Naive thymus-derived CD4-positive, alpha-beta T cell (primary cell): ENCODE data around the gene BET1. TPM values are rescaled to one million over a fixed set of nuclear protein-coding genes. Genes with fewer than 3 reads are reported as not detected.

ENCODE experiments used
- ATAC-seq: fragments of 150-1000 bp; cut with Tn5 transposase; 2 replicates; pipeline ENCODE4 v1.10.0; 2021; ENCODE audit warnings: mild to moderate bottlenecking, moderate library complexity
- CTCF ChIA-PET: fragments of 350-600 bp; sonication (Branson Sonifier 250); formaldehyde crosslinking; loops from one replicate; lab custom pipeline; 2021; ENCODE audit warnings: antibody characterized with exemption; lab: Charles Lee
- POLR2A ChIA-PET: fragments of 350-600 bp; sonication (Branson Sonifier 250); formaldehyde crosslinking; loops from one replicate; lab custom pipeline; 2021; ENCODE audit warnings: antibody characterized with exemption, inconsistent platforms; lab: Charles Lee
- DNase-seq, 9 donors: peaks; one replicate each; pipeline versions ENCODE4 v3.0.0 to v3.0.0-alpha.2; 2020 to 2022; ENCODE audit warnings: mixed read lengths in 1 of 9
- H3K27ac ChIP-seq: one replicate; pipeline ENCODE4 v1.7.0; 2013; ENCODE audit warnings: mild to moderate bottlenecking, low read depth, low read length, moderate library complexity
- H3K27me3 ChIP-seq, 2 donors: one replicate each; pipeline ENCODE4 v1.7.0; 2013; ENCODE audit warnings: low read length in 2 of 2, mild to moderate bottlenecking in 2 of 2, moderate library complexity in 2 of 2; ENCODE audit not compliant: control insufficient read depth in 2 of 2, insufficient read depth in 2 of 2
- H3K36me3 ChIP-seq, 3 experiments: 1 replicate in 2 of 3; 2 replicates in 1 of 3; pipeline ENCODE4 v1.7.0; 2013; ENCODE audit warnings: low read length in 3 of 3, mild to moderate bottlenecking in 3 of 3, moderate library complexity in 1 of 3; ENCODE audit not compliant: insufficient read depth in 3 of 3, control insufficient read depth in 2 of 3
- H3K4me1 ChIP-seq, 2 donors: one replicate each; pipeline ENCODE4 v1.7.0; 2013; ENCODE audit warnings: low read length in 2 of 2, mild to moderate bottlenecking in 2 of 2, moderate library complexity in 1 of 2; ENCODE audit not compliant: control insufficient read depth in 2 of 2, insufficient read depth in 2 of 2
- H3K4me3 ChIP-seq: 2 replicates; pipeline ENCODE4 v1.7.0; 2013; ENCODE audit warnings: mild to moderate bottlenecking, low read length
- H3K9me3 ChIP-seq, 3 experiments: 1 replicate in 2 of 3; 2 replicates in 1 of 3; pipeline ENCODE4 v1.7.0; 2013; ENCODE audit warnings: low read length in 3 of 3; ENCODE audit not compliant: control insufficient read depth in 2 of 3
- H3K27ac Mint-ChIP-seq, 9 donors: one replicate each; pipeline ENCODE4 v1.8.0; 2020 to 2022; ENCODE audit warnings: mixed read lengths in 9 of 9, mild to moderate bottlenecking in 8 of 9, moderate library complexity in 5 of 9, inconsistent platforms in 2 of 9
- H3K27me3 Mint-ChIP-seq, 5 donors: one replicate each; pipeline ENCODE4 v1.8.0; 2021 to 2022; ENCODE audit warnings: mixed read lengths in 5 of 5, mild to moderate bottlenecking in 1 of 5
- H3K36me3 Mint-ChIP-seq, 5 donors: one replicate each; pipeline ENCODE4 v1.8.0; 2020 to 2022; ENCODE audit warnings: mixed read lengths in 5 of 5, mild to moderate bottlenecking in 3 of 5, inconsistent platforms in 1 of 5
- H3K4me1 Mint-ChIP-seq, 7 donors: one replicate each; pipeline ENCODE4 v1.8.0; 2020 to 2022; ENCODE audit warnings: mixed read lengths in 7 of 7, mild to moderate bottlenecking in 3 of 7, inconsistent platforms in 1 of 7
- H3K4me3 Mint-ChIP-seq, 10 donors: one replicate each; pipeline ENCODE4 v1.8.0; 2020 to 2022; ENCODE audit warnings: mild to moderate bottlenecking in 10 of 10, mixed read lengths in 10 of 10, moderate library complexity in 6 of 10, inconsistent platforms in 2 of 10
- H3K9me3 Mint-ChIP-seq, 11 donors: one replicate each; pipeline ENCODE4 v1.8.0; 2020 to 2022; ENCODE audit warnings: mixed read lengths in 11 of 11, mild to moderate bottlenecking in 4 of 11, inconsistent platforms in 1 of 11, moderate library complexity in 1 of 11
- intact Hi-C, 2 donors: fragments of 100-400 bp; cut with micrococcal nuclease; formaldehyde crosslinking; loops; one replicate each; pipeline ENCODE4 v1.15.1; 2023
- polyA plus RNA-seq, 2 donors: library from polyadenylated mRNA; unstranded; fragments of 300-500 nt; fragmentation: Illumina TruSeq; gene quantifications; one replicate each; pipeline ENCODE4 v1.2.3, GENCODE V29; 2021
- total RNA-seq, 6 experiments: library from RNA in 5 of 6; stranded (reverse) in 5 of 6; gene quantifications; 1 replicate in 5 of 6; 2 replicates in 1 of 6; pipeline ENCODE4 v1.2.3 and lab custom pipeline; 2021 to 2026

BET1 gene
- total and polyA plus RNA-seq, 7 experiments from 2014 or later, result 9.9 to 37.6 (median 13.9) TPM

DNA sequence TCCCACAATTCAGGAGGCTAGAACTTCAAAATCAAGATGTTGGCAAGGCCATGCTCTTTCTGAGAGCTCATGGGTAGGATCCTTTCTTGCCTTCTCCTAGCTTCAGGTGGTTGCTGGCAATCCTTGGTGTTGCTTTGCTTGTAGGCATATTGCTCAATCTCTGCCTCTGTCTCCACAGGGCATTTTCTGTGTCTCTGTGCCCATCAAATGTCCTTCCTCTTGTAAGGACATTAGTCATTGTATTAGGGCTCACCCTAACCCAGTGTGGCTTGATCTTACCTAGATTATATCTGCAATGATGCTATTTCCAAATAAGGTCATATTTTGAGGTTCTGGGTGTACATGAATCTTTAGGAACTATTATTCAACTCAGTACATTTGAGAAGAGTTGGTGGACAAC is 20.1 kb downstream of the BET1 start:
- POLR2A ChIA-PET, result no interaction called here
- H3K4me3 Mint-ChIP-seq, result no peak overlapping the region
- ATAC-seq (no peak), DNase-seq (no peak)
- H3K4me1 Mint-ChIP-seq, result no peaks in the 10 kb centered on the region
- Histone ChIP-seq H3K4me1 (no peaks in the 10 kb centered on the region), H3K36me3 (no peaks in the 10 kb centered on the region), H3K9me3 (no peaks in the 10 kb centered on the region), H3K27me3 (no peaks in the 10 kb centered on the region), H3K27ac (no peak overlapping the region), H3K4me3 (no peak overlapping the region)
- peaks cover 0 to 11% (median 0%) of the 10 kb centered on the region in 5 donors for H3K36me3 Mint-ChIP-seq
- H3K27me3 Mint-ChIP-seq, result no peaks in the 10 kb centered on the region
- H3K9me3 Mint-ChIP-seq, result no peaks in the 10 kb centered on the region
- intact Hi-C loops, result no loop called here
- no peak overlapping the region for H3K27ac Mint-ChIP-seq
- CTCF ChIA-PET, result no interaction called here

DNA sequence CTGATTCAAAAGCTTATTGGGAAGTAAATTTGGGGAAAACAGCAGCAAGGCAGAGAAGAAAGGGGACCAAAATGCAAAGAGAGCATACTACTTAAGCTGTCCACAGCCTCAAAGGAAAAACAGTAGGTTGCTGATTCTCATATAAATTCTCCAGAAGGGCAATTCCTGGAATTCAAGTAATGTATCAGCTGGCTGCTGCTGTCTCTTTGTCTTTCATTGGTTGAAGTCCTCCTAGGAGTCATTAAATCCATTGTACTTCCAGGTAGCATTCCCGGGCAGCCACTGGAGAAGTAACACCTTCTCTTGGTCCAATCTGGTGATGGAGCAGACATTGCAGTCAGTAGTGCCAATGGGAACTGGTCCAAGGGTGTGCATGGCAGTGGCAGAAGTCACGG is 22.7 kb downstream of the BET1 start:
- DNase-seq, result no peak
- ChIA-PET CTCF (no interaction called here), POLR2A (no interaction called here)
- intact Hi-C loops, result no loop called here
- H3K27me3 Mint-ChIP-seq, result peaks cover 0 to 4% (median 0%) of the 10 kb centered on the region in 5 donors
- Histone ChIP-seq H3K4me3 (no peak overlapping the region), H3K36me3 (no peaks in the 10 kb centered on the region), H3K4me1 (no peaks in the 10 kb centered on the region), H3K27ac (no peak overlapping the region), H3K27me3 (no peaks in the 10 kb centered on the region), H3K9me3 (no peaks in the 10 kb centered on the region)
- H3K4me3 Mint-ChIP-seq, result no peak overlapping the region
- H3K9me3 Mint-ChIP-seq, result no peaks in the 10 kb centered on the region
- no peak overlapping the region for H3K27ac Mint-ChIP-seq
- H3K4me1 Mint-ChIP-seq, result no peaks in the 10 kb centered on the region
- peaks cover 0 to 8% (median 0%) of the 10 kb centered on the region in 5 donors for H3K36me3 Mint-ChIP-seq
- ATAC-seq, result no peak

DNA sequence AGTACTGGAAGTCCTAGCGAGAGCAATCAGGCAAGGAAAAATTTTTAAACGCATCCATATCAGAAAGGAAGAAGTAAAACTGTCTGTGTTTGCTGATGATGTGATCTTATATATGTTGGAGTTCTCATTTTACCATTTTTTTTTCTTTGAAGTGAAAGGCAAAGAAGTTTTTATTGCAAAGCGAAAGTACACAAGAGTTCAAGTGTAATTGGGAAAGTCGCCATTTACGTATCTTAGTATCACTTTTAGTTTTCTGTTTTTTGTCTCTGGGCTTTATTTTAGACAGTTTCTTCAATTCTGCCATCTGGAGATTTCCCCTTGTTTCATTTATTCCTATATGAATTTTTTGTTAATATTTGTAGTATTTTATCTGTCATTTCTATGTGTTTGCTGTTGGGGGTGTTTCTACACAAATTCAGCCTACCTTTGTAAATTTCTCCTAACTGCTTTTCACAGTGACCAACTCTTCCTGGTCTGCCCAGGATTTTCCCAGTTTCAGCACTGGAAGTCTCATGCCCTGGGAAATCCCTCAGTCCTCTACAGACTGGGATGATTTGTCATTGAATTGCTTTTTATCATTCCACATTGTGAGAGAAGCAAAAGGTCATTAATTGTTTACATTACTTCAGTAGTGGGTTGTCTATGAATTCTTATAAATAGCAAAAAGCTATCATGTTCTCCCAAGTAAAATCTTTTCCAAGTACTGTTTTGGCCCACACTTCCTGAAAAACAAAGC is 23.2 kb downstream of the BET1 start:
- CTCF ChIA-PET, result no interaction called here
- Histone ChIP-seq H3K27me3 (no peaks in the 10 kb centered on the region), H3K9me3 (no peaks in the 10 kb centered on the region), H3K4me1 (no peaks in the 10 kb centered on the region), H3K4me3 (no peak overlapping the region), H3K27ac (no peak overlapping the region), H3K36me3 (no peaks in the 10 kb centered on the region)
- Mint-ChIP-seq H3K9me3 (no peaks in the 10 kb centered on the region), H3K36me3 (peaks cover 0 to 8% (median 0%) of the 10 kb centered on the region in 5 donors), H3K4me3 (no peak overlapping the region), H3K4me1 (no peaks in the 10 kb centered on the region), H3K27ac (no peak overlapping the region), H3K27me3 (peaks cover 0 to 4% (median 0%) of the 10 kb centered on the region in 5 donors)
- intact Hi-C loops, result no loop called here
- DNase-seq (no peak), ATAC-seq (no peak)
- POLR2A ChIA-PET, result no interaction called here

DNA sequence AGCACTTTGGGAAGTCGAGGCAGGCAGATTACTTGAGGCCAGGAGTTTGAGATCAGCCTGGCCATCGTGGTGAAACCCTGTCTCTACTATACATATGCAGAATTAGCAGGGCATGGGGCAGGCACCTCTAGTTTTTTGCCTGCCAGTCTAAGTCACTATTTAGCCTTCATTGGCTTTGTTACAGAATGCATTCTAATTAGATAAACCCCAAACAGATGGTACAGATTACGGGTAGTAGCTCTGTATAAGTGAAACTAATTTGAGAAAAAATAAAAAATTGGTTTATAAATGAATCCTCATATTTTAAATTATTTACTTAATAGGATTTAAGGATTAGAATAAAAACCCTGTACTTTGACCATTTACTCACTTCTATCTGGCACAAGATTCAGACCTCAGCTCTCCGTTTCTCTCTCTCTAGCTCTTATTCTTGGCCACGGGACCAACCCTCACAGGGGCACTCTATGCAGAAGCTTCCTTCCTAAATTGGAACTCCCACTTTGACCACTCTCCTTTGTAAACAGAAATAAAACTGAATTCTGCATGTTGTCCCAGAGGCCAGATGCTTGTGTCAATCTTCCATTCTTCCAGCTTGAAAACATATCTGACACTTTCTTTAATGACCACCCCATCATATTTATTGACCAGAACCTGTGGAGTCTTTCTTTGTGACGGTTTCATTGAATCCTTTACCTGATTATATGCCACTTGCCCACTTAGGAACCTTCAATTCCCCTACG is 26.8 kb downstream of the BET1 start:
- Mint-ChIP-seq H3K4me1 (no peaks in the 10 kb centered on the region), H3K27me3 (peaks cover 0 to 4% (median 0%) of the 10 kb centered on the region in 5 donors), H3K9me3 (no peaks in the 10 kb centered on the region), H3K4me3 (no peak overlapping the region), H3K27ac (no peak overlapping the region), H3K36me3 (peaks cover 0 to 21% (median 3%) of the 10 kb centered on the region in 5 donors)
- Histone ChIP-seq H3K27ac (no peak overlapping the region), H3K9me3 (no peaks in the 10 kb centered on the region), H3K36me3 (no peaks in the 10 kb centered on the region), H3K4me3 (no peak overlapping the region), H3K4me1 (no peaks in the 10 kb centered on the region), H3K27me3 (no peaks in the 10 kb centered on the region)
- ChIA-PET POLR2A (no interaction called here), CTCF (no interaction called here)
- DNase-seq, result no peak
- intact Hi-C loops, result no loop called here
- ATAC-seq, result no peak

DNA sequence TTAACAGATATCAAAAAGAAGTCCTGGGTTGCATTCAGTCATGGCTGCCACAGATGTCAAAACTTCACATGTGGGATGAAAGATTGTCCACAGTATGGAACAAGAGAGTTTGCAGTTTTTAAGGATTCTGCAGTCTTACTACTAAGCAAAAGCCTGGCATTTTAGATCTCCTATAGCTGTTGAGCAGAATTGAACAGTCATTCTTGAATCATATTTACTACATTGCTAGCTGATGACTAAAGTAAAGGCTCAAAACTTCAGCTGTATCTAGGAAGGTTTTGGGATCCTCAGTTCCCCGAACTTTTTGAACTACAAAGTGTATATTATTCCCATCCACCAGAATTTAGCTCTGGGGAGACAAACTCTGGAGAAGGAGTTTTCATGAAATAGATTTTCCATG is 31.0 kb downstream of the BET1 start:
- no peaks in the 10 kb centered on the region for H3K4me1 ChIP-seq
- peaks cover 0 to 16% (median 3%) of the 10 kb centered on the region in 5 donors for H3K36me3 Mint-ChIP-seq
- no peaks in the 10 kb centered on the region for H3K9me3 ChIP-seq
- intact Hi-C loops, result no loop called here
- H3K4me3 Mint-ChIP-seq, result no peak overlapping the region
- ChIA-PET CTCF (no interaction called here), POLR2A (no interaction called here)
- no peaks in the 10 kb centered on the region for H3K36me3 ChIP-seq
- ATAC-seq, result no peak
- H3K27ac Mint-ChIP-seq, result no peak overlapping the region
- no peaks in the 10 kb centered on the region for H3K9me3 Mint-ChIP-seq
- peaks cover 0 to under 1% (median 0%) of the 10 kb centered on the region in 5 donors for H3K27me3 Mint-ChIP-seq
- no peaks in the 10 kb centered on the region for H3K4me1 Mint-ChIP-seq
- DNase-seq, result no peak
- no peak overlapping the region for H3K4me3 ChIP-seq
- no peak overlapping the region for H3K27ac ChIP-seq
- H3K27me3 ChIP-seq, result no peaks in the 10 kb centered on the region

DNA sequence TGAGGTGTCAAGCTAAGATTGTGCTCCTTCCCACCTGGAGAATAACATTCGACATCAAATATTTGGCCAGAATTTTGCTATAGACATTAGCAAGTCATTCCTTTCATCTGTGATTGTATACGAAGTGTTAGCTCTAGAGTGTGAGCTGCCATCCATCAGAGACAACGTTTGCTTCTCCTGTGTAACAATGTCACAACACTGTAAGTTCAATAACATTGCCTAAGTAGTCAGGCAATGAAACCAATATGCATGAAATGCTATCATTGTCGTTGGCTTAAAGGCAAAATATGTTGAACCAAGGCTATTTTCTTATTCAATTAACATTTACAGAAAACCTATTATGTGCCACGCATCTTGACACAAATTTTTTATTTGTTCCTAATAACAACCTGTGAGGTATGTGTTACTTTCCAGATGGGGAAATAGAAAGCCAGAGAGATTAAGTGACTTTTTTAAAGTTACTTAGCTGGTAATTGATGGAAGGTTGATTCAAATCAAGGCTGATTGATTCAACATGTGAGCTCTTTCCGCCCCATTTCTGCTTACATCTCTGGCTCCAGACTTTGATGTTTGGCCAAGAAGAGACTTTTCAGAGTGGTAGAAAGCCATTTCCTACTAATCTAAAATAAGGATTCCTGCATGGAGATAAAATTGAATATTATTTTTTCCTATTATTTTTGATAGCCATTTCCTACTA is 32.0 kb downstream of the BET1 start:
- CTCF ChIA-PET, result no interaction called here
- Mint-ChIP-seq H3K27ac (no peak overlapping the region), H3K36me3 (peaks cover 0 to 14% (median 3%) of the 10 kb centered on the region in 5 donors), H3K4me3 (no peak overlapping the region), H3K27me3 (no peaks in the 10 kb centered on the region), H3K4me1 (no peaks in the 10 kb centered on the region), H3K9me3 (no peaks in the 10 kb centered on the region)
- H3K27me3 ChIP-seq, result no peaks in the 10 kb centered on the region
- POLR2A ChIA-PET, result no interaction called here
- H3K4me1 ChIP-seq, result no peaks in the 10 kb centered on the region
- no peak overlapping the region for H3K4me3 ChIP-seq
- no peak for DNase-seq
- H3K27ac ChIP-seq, result no peak overlapping the region
- no peaks in the 10 kb centered on the region for H3K36me3 ChIP-seq
- intact Hi-C loops, result no loop called here
- no peaks in the 10 kb centered on the region for H3K9me3 ChIP-seq
- no peak for ATAC-seq
